NCI-H748 treated with DMSO at 0.1 percent for 48 hours (cell line): ENCODE measurements around the gene PICK1.
"Not testable (repeated sequence)": the region's sequence is repeated elsewhere in the genome, so short reads cannot be mapped to it uniquely, and the experiment has no call there.

ENCODE experiments used
- DNase-seq: peaks from one replicate; lab custom pipeline; 2025; lab: John Stamatoyannopoulos, UW

PICK1 gene

GRCh38 chr22:38030311-38031133 lies 26.7 kb upstream of the PICK1 start:
- no peak for DNase-seq

- DNase-seq, result no peak
Observed at GRCh38 chr22:38031491-38031890, 25.7 kb upstream of the PICK1 start.

- no peak for DNase-seq
Observed at GRCh38 chr22:38032681-38033521, 24.3 kb upstream of the PICK1 start.

GRCh38 chr22:38033522-38034277 lies 23.5 kb upstream of the PICK1 start:
- no peak for DNase-seq

GRCh38 chr22:38034278-38034882 lies 22.8 kb upstream of the PICK1 start:
- DNase-seq, result no peak

- no peak for DNase-seq
Observed at GRCh38 chr22:38034884-38035529, 22.2 kb upstream of the PICK1 start.

GRCh38 chr22:38035530-38035885 lies 21.7 kb upstream of the PICK1 start:
- DNase-seq, result no peak

- no peak for DNase-seq
Observed at GRCh38 chr22:38036392-38037062, 20.7 kb upstream of the PICK1 start.

GRCh38 chr22:38037367-38038150 lies 19.6 kb upstream of the PICK1 start:
- not testable (repeated sequence) for DNase-seq

GRCh38 chr22:38038426-38038825 lies 18.8 kb upstream of the PICK1 start:
- no peak for DNase-seq

- no peak for DNase-seq
Observed at GRCh38 chr22:38038890-38039812, 18.1 kb upstream of the PICK1 start.

GRCh38 chr22:38040953-38041759 lies 16.0 kb upstream of the PICK1 start:
- no peak for DNase-seq

GRCh38 chr22:38041760-38042487 lies 15.3 kb upstream of the PICK1 start:
- DNase-seq, result no peak

- DNase-seq, result no peak
Observed at GRCh38 chr22:38042488-38042790, 14.8 kb upstream of the PICK1 start.

- DNase-seq, result no peak
Observed at GRCh38 chr22:38043151-38044039, 13.8 kb upstream of the PICK1 start.

GRCh38 chr22:38046070-38046748 lies 11.0 kb upstream of the PICK1 start:
- DNase-seq, result no peak
